ENCODE results near the gene PTPN18.

The PTPN18 gene

DNA sequence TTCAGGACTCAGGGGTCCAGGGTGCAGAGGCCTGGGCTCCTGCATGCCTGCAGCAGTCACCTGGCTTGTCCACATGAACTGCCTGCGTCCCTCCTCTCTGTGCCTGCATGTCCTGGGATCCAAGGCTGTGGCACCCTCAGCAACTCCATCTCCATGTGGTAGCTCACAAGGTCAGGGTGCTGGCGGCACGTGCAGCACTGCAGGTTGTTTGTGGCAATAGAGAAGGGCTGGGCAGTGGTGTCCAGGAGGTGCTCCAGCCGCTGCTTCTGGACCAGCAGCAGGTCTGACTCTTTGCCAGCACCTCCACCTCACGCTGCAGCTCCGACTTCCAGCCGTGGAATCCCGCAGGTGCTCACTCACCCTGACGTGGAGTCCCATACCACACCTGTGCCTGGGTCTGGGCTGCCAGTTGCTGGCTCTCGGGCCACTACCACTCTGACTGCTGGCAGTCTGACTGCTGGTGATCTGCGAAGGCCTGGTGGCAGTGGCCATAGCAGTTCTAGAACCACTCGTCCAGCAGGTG is 42.0 kb upstream of the PTPN18 start:
- Histone ChIP-seq H2BK12ac (ENCODE audit: low read length in 2 of 2) (no peak overlapping the region), H3K4me1 (ENCODE audit: control insufficient read depth, insufficient read depth, low read depth, low read length) (peaks cover 1% of the 10 kb centered on the region), H3K18ac (ENCODE audit: low read depth in 1 of 2, low read length in 2 of 2) (no peak overlapping the region), H3K23ac (ENCODE audit: low read length in 2 of 2) (no peak overlapping the region), H3K36me3 (ENCODE audit: control insufficient read depth in 1 of 2, insufficient read depth in 2 of 2, low read depth in 1 of 2, low read length in 2 of 2) (no peaks in the 10 kb centered on the region), H3K14ac (ENCODE audit: low read length in 2 of 2) (no peak overlapping the region), H3K4me3 (ENCODE audit: insufficient read depth in 1 of 2, low read depth in 1 of 2, low read length in 2 of 2) (no peak overlapping the region), H4K8ac (ENCODE audit: low read length) (no peak overlapping the region), H2BK120ac (ENCODE audit: low read depth, low read length) (no peak overlapping the region), H4K91ac (ENCODE audit: low read length) (no peak overlapping the region), H2AK5ac (ENCODE audit: low read length, severe bottlenecking) (no peak overlapping the region), H3K79me1 (replicated peaks; ENCODE audit: low read length, poor library complexity, severe bottlenecking) (no peaks in the 10 kb centered on the region), H2AFZ (ENCODE audit: low read depth, low read length) (no peak overlapping the region), H3K27me3 (ENCODE audit: control insufficient read depth in 1 of 2, insufficient read depth in 1 of 2, low read length in 2 of 2) (peaks cover 9 to 57% of the 10 kb centered on the region in 2 experiments), H3K9me3 (ENCODE audit: control insufficient read depth, low read length) (no peaks in the 10 kb centered on the region), H2BK5ac (ENCODE audit: low read depth, low read length, poor library complexity, severe bottlenecking) (no peak overlapping the region), H3K27ac (ENCODE audit: low read length, poor library complexity, severe bottlenecking) (no peak overlapping the region), H2BK15ac (ENCODE audit: low read depth, poor library complexity, severe bottlenecking) (no peak overlapping the region), H3K4me2 (ENCODE audit: low read length, poor library complexity, severe bottlenecking) (no peak overlapping the region), H3K4ac (ENCODE audit: low read depth in 1 of 2, low read length in 2 of 2) (no peak overlapping the region), H3K9ac (ENCODE audit: low read length) (no peak overlapping the region)
- 84% methylated on average over 12 of the region's 12 CpGs for whole genome bisulfite sequencing
- DNase-seq, result no peak

GRCh38 chr2:130314377-130314776 is 41.5 kb upstream of the PTPN18 start:
- Histone ChIP-seq H2AK5ac (ENCODE audit: low read length, severe bottlenecking) (no peak overlapping the region), H3K4ac (ENCODE audit: low read depth in 1 of 2, low read length in 2 of 2) (no peak overlapping the region)
- 88% methylated on average over 3 of the region's 3 CpGs for WGBS

DNA sequence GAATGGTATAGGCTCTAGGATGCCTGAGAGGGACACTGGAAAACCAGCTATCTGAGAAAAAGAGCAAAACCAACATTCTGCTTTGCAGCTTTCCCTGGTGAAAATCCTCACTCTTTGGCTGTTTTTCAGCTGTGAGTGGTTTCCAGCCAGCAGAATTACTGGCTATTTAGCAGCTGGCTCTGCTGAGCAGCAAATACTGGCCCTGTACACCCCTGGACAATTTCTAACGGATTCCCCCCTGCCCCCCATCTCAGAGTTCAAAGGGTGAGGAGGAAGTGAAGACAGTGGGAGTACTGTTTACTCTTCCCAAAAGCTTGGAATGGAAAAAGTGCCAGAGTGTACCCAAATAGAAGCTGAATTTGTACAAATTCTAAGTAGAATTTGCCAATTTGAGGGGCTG is 39.3 kb upstream of the PTPN18 start:
- Histone ChIP-seq H3K14ac (ENCODE audit: low read length in 2 of 2) (no peak overlapping the region), H2BK15ac (ENCODE audit: low read depth, poor library complexity, severe bottlenecking) (no peak overlapping the region), H4K91ac (ENCODE audit: low read length) (no peak overlapping the region), H2BK12ac (ENCODE audit: low read length in 2 of 2) (no peak overlapping the region), H2BK5ac (ENCODE audit: low read depth, low read length, poor library complexity, severe bottlenecking) (no peak overlapping the region), H3K23ac (ENCODE audit: low read length in 2 of 2) (no peak overlapping the region), H2BK120ac (ENCODE audit: low read depth, low read length) (no peak overlapping the region), H3K9me3 (ENCODE audit: control insufficient read depth, low read length) (no peaks in the 10 kb centered on the region), H3K36me3 (ENCODE audit: control insufficient read depth in 1 of 2, insufficient read depth in 2 of 2, low read depth in 1 of 2, low read length in 2 of 2) (no peaks in the 10 kb centered on the region), H3K27ac (ENCODE audit: low read length, poor library complexity, severe bottlenecking) (no peak overlapping the region), H3K27me3 (ENCODE audit: control insufficient read depth in 1 of 2, insufficient read depth in 1 of 2, low read length in 2 of 2) (peaks cover 0 to 38% of the 10 kb centered on the region in 2 experiments), H3K79me1 (replicated peaks; ENCODE audit: low read length, poor library complexity, severe bottlenecking) (no peaks in the 10 kb centered on the region), H2AK5ac (ENCODE audit: low read length, severe bottlenecking) (no peak overlapping the region), H3K4ac (ENCODE audit: low read depth in 1 of 2, low read length in 2 of 2) (no peak overlapping the region), H2AFZ (ENCODE audit: low read depth, low read length) (no peak overlapping the region), H3K18ac (ENCODE audit: low read depth in 1 of 2, low read length in 2 of 2) (no peak overlapping the region), H3K4me1 (ENCODE audit: control insufficient read depth, insufficient read depth, low read depth, low read length) (peaks cover 1% of the 10 kb centered on the region), H4K8ac (ENCODE audit: low read length) (no peak overlapping the region), H3K4me2 (ENCODE audit: low read length, poor library complexity, severe bottlenecking) (no peak overlapping the region), H3K4me3 (ENCODE audit: insufficient read depth in 1 of 2, low read depth in 1 of 2, low read length in 2 of 2) (no peak overlapping the region), H3K9ac (ENCODE audit: low read length) (no peak overlapping the region)
- no peak for DNase-seq
- WGBS, result no CpG with 5 or more reads among the region's 1 CpG

More at GRCh38 chr2:130314377-130314776, 41.5 kb upstream of the PTPN18 start:
- no peaks in the 10 kb centered on the region for H3K36me3 ChIP-seq (ENCODE audit: control insufficient read depth in 1 of 2, insufficient read depth in 2 of 2, low read depth in 1 of 2, low read length in 2 of 2)
- no peak overlapping the region for H3K4me2 ChIP-seq (ENCODE audit: low read length, poor library complexity, severe bottlenecking)
- no peak overlapping the region for H2BK5ac ChIP-seq (ENCODE audit: low read depth, low read length, poor library complexity, severe bottlenecking)
- no peak overlapping the region for H2AFZ ChIP-seq (ENCODE audit: low read depth, low read length)
- no peak overlapping the region for H3K14ac ChIP-seq (ENCODE audit: low read length in 2 of 2)
- H2BK15ac ChIP-seq (ENCODE audit: low read depth, poor library complexity, severe bottlenecking), result no peak overlapping the region
- no peak overlapping the region for H3K9ac ChIP-seq (ENCODE audit: low read length)
- no peak for DNase-seq
- H2BK120ac ChIP-seq (ENCODE audit: low read depth, low read length), result no peak overlapping the region
- H4K8ac ChIP-seq (ENCODE audit: low read length), result no peak overlapping the region
- H3K27me3 ChIP-seq (ENCODE audit: control insufficient read depth in 1 of 2, insufficient read depth in 1 of 2, low read length in 2 of 2), result peaks cover 9 to 53% of the 10 kb centered on the region in 2 experiments
- H3K9me3 ChIP-seq (ENCODE audit: control insufficient read depth, low read length), result no peaks in the 10 kb centered on the region
- H3K23ac ChIP-seq (ENCODE audit: low read length in 2 of 2), result no peak overlapping the region
- no peaks in the 10 kb centered on the region for H3K79me1 ChIP-seq (replicated peaks; ENCODE audit: low read length, poor library complexity, severe bottlenecking)
- H3K18ac ChIP-seq (ENCODE audit: low read depth in 1 of 2, low read length in 2 of 2), result no peak overlapping the region
- peaks cover 1% of the 10 kb centered on the region for H3K4me1 ChIP-seq (ENCODE audit: control insufficient read depth, insufficient read depth, low read depth, low read length)
- no peak overlapping the region for H4K91ac ChIP-seq (ENCODE audit: low read length)
- no peak overlapping the region for H2BK12ac ChIP-seq (ENCODE audit: low read length in 2 of 2)
- no peak overlapping the region for H3K4me3 ChIP-seq (ENCODE audit: insufficient read depth in 1 of 2, low read depth in 1 of 2, low read length in 2 of 2)
- H3K27ac ChIP-seq (ENCODE audit: low read length, poor library complexity, severe bottlenecking), result no peak overlapping the region

DNA sequence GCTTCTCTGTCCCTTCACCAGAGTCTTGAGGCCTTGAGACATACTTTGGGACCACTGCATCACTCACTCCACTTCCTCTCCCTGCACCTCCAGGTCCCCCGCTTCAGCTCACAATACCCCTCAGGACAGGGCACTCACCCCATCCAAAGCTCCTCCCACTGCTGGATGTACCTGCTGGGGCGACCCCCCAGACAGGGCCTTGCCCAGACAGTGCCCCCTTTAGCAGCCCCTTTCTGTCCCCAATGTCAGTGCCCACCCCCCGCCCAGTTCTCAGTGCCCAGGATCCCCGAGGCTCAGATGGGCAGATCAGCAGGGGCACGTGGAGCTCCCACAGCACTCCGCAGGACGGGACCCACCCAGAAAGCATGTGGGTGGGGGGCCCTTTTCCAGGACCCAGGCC is 37.0 kb upstream of the PTPN18 start:
- Histone ChIP-seq H2BK12ac (ENCODE audit: low read length in 2 of 2) (no peak overlapping the region), H3K23ac (ENCODE audit: low read length in 2 of 2) (no peak overlapping the region), H3K14ac (ENCODE audit: low read length in 2 of 2) (no peak overlapping the region), H3K27me3 (ENCODE audit: control insufficient read depth in 1 of 2, insufficient read depth in 1 of 2, low read length in 2 of 2) (peaks cover 0 to 36% of the 10 kb centered on the region in 2 experiments), H3K27ac (ENCODE audit: low read length, poor library complexity, severe bottlenecking) (no peak overlapping the region), H3K9ac (ENCODE audit: low read length) (no peak overlapping the region), H2BK15ac (ENCODE audit: low read depth, poor library complexity, severe bottlenecking) (no peak overlapping the region), H3K4me2 (ENCODE audit: low read length, poor library complexity, severe bottlenecking) (no peak overlapping the region), H3K18ac (ENCODE audit: low read depth in 1 of 2, low read length in 2 of 2) (no peak overlapping the region), H2BK5ac (ENCODE audit: low read depth, low read length, poor library complexity, severe bottlenecking) (no peak overlapping the region), H3K9me3 (ENCODE audit: control insufficient read depth, low read length) (no peaks in the 10 kb centered on the region), H3K4ac (ENCODE audit: low read depth in 1 of 2, low read length in 2 of 2) (no peak overlapping the region), H2AFZ (ENCODE audit: low read depth, low read length) (no peak overlapping the region), H2AK5ac (ENCODE audit: low read length, severe bottlenecking) (no peak overlapping the region), H3K4me1 (ENCODE audit: control insufficient read depth, insufficient read depth, low read depth, low read length) (peaks cover 1% of the 10 kb centered on the region), H3K36me3 (ENCODE audit: control insufficient read depth in 1 of 2, insufficient read depth in 2 of 2, low read depth in 1 of 2, low read length in 2 of 2) (no peaks in the 10 kb centered on the region), H2BK120ac (ENCODE audit: low read depth, low read length) (no peak overlapping the region), H4K91ac (ENCODE audit: low read length) (no peak overlapping the region), H3K4me3 (ENCODE audit: insufficient read depth in 1 of 2, low read depth in 1 of 2, low read length in 2 of 2) (no peak overlapping the region), H3K79me1 (replicated peaks; ENCODE audit: low read length, poor library complexity, severe bottlenecking) (no peaks in the 10 kb centered on the region), H4K8ac (ENCODE audit: low read length) (no peak overlapping the region)
- no peak for DNase-seq
- 84% methylated on average over 7 of the region's 7 CpGs for WGBS
